GM04503 (cell line): ENCODE data around the gene SMURF2.

Experiments used
- DNase-seq: peaks from one replicate; pipeline ENCODE4 v3.0.0-alpha.2; 2012; ENCODE audit warnings: low read depth

The SMURF2 gene

DNA sequence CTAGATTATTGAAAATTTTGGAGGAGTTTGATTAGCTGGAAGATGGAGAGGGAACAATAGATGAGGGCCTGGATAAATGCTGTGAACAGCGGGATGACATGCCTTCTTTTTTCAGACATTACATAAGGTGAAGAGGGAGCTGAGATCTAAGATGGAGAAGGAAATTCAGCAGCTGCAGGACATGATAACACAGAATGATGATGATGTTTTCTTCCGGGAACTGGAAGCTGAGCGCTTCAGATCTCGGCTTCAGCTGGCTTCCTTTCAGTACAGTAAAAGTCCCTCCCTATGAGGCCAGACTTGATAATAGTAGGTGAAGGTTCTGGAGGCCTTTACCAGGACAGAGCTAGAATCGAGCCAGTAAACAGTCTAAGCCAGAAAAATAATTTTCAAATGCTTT is 124.6 kb downstream of the SMURF2 start:
- no peak for DNase-seq

GRCh38 chr17:64536913-64537312 is 125.2 kb downstream of the SMURF2 start:
- no peak for DNase-seq

DNA sequence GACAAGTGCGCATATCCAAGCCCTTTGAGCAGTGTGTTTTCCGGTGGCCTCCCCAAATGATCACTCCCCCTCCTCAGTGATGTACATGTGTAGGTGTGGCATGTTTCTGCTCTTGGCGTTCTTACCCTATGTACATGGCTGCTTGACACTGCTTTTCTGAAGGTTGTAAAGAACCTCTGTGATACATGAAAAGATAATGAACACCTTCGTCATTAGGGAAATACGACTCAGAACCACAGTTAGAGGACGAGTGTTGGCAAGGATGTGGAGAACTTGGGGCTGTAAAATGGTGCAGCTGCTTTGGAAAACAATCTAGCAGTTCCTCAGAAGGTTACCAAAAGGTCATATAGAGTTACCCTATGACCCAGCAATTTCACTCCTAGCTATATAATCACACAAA is 126.8 kb downstream of the SMURF2 start:
- DNase-seq = no peak

GRCh38 chr17:64534187-64534586 is 127.9 kb downstream of the SMURF2 start:
- DNase-seq = no peak

DNA sequence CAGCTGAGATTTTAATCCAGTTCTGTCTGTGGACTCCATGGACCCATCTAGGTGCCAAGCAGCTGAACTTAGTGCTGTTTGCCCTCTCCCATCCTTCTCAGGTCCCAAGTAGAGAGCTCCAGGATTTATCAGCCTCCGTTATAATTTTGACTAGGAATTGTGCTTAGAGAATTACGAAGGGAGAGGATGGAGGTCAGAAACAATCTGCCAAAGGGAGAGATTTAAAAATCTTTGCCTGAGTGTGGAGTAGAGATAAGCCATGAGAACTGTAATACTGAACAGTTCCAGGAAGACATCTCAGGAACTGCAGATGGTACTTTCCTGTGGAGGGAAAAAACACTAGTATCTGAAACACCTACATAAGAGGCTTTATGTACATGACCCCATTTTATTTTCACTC is 128.3 kb downstream of the SMURF2 start:
- DNase-seq = no peak

GRCh38 chr17:64532409-64532808 is 129.7 kb downstream of the SMURF2 start:
- no peak for DNase-seq

GRCh38 chr17:64531955-64532371 is 130.1 kb downstream of the SMURF2 start:
- peak; percentile 57 for DNase-seq

DNA sequence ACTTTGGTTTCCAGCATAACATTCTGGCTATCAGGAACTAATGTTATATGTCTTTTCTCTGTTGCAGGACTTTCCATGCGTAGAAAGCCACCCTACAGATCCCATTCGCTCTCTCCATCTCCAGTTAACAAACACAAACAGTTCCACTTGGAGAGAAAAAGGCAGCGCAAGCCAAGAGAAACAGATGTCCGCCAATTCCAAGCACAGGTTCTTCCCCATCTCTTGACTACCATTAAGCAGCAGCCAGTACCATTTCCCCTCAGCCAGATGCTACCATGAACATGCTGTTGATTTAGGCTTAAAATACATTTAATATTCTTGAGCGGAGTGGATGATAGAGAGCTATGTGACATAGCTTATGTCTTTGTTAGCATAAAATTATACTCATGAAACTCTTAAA is 132.9 kb downstream of the SMURF2 start:
- DNase-seq = no peak

GRCh38 chr17:64527914-64528313 is 134.2 kb downstream of the SMURF2 start:
- no peak for DNase-seq

DNA sequence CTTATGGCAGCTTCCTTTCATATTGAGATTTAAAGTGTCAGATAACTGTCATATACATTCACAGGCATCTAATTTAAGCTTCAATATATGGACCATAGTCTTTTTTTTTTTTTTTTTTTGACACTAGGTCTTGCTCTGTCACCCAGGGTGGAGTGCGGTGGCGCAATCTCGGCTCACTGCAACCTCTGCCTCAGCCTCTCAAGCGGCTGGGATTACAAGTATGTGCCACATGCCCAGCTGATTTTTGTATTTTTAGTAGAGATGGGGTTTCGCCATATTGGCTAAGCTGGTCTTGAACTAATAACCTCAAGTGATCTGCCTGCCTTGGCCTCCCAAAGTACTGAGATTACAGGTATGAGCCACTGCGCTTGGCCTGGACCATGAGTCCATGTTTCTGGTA is 141.7 kb downstream of the SMURF2 start:
- DNase-seq = no peak

DNA sequence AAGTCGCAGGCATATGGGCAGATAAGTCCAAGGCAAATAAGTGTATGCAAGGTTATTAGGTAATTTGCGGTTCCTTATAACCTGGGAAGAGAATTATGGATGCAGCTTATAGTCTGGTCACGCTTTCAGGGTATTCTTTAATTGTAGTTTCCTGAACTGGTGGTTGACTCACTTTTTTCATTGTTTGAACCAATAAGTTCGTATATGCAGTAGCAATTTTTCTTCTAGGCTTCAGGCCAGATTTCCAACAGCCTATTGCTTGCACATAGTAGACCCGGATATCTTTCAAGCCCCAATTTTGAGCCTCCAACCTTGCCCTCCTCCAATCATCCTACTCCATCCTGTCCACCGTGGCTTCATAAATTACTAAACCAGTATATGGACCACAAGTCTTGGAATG is 142.5 kb downstream of the SMURF2 start:
- DNase-seq = no peak

DNA sequence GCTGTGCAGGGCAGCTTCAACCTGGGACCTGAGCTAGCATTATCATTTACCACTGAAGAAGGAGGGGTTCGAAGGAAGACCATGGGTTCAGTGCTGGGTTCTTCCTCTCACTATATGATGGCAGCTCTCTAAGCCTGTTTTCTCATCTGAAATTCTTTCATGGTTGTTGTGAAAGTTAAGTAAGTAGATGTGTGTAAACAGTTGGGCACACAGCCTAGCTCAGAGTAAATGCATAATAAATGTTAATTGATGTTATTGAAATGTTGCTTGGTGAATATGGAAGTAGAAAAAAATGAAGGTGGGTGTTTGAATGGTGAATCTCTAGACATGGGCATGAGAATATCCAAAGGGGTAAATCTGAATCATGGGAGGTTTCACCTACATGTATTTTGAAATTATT is 146.3 kb downstream of the SMURF2 start:
- no peak for DNase-seq

DNA sequence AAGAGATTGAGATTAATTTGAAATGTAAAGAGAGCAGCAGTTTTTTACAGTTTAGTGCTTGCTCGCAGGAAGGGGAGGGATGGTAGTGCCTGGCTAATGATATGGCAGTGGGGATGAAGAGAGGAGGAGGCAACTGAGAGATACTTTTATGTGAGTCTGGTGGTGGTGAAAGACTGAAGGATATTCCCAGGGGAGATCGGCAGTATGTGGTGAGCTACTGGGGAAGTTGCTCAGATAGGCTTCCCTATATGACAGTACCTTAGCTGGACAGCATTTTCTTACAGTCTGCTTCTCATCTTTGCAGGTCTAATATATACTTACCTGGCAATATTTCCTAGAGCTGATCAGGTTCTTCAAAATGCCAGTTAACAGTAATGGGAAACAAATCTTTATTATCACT is 146.7 kb downstream of the SMURF2 start:
- no peak for DNase-seq

- DNase-seq = no peak
These were observed 152.9 kb downstream of the SMURF2 start for GRCh38 chr17:64509179-64509578.

GRCh38 chr17:64508683-64509082 is 153.4 kb downstream of the SMURF2 start:
- DNase-seq = no peak

- peak; percentile 41 for DNase-seq
These were observed 154.7 kb downstream of the SMURF2 start for GRCh38 chr17:64507413-64507782.

DNA sequence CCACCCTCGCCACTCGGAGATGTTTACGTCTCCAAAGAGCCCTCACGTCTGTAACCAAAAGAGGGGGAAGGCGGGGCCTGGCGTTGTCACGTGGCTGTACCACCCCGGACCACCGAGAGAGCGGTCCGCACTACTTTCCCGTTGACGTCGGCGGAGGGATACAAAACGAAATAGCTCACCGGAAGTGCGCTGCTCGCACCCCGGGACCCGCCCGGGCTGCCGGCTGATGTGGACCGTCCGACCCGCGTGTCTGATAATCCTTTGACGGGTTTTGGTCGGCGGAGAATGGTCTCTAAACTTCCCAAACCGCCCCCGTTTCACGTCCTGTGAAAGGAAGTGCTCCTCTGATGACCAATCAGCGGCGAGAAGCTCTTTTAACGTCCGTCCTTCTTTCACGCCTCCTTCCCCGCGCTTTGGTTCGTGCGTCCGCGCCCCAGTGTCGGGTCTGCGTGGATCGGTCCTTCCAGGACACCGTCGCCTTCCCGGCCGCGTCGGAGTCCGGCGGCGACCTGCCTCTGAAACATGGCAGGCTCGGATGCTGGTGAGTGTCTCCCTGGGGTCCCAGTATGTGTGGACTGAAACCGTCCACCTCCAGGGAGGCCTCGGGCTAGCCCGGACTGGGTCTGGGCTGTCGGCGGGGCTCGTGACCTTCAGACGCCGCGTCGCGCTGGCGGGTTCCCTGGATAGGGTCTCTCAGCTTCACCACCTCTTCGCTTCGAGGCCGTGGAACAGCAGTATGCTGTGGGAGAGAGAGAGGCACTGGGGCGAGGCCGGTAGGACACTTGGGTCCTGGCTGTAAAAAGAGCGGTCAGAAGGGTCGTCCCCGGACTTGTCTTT is 155.3 kb downstream of the SMURF2 start, which contains the start of gene CEP95:
CEP95 (plus strand) TSS at position 402 of the 837 bp plus-strand sequence; CDS start at position 523, 121 bp downstream.
- DNase-seq = peak; percentile 89

GRCh38 chr17:64506201-64506575 is 155.9 kb downstream of the SMURF2 start, which contains the start of gene DDX5:
Gene DDX5 (minus strand): TSS chr17:64506289. CDS start chr17:64506119, 170 bp downstream.
- DNase-seq = peak; percentile 86

- peak; percentile 51 for DNase-seq
These were observed 156.5 kb downstream of the SMURF2 start for GRCh38 chr17:64505340-64506200.

DNA sequence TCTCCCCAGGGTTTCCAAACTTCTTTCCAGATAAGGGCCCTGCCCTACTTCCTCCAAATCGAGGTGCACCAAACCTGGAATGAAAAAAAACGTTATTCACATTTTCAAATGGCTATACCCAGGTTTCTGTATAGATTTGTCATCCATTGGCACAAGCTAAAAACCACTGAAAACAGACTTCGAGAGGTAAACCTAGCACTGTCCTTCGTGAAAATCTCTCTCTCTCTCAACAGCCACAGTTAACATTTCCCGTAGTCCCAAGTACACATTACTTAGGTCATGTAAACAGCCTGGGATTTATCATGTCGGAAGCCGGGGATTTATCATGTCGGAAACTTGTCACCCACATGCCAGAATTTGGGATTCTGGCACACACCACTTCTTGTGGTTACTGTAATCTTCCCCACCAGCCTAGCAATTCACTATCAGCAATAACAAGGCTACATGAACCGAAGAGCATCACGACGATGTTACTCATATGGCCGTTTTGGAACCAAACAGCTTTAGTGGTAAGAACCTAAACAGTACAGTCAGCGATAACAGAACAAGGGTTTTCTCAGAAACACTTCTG is 157.3 kb downstream of the SMURF2 start:
- no peak for DNase-seq

DNA sequence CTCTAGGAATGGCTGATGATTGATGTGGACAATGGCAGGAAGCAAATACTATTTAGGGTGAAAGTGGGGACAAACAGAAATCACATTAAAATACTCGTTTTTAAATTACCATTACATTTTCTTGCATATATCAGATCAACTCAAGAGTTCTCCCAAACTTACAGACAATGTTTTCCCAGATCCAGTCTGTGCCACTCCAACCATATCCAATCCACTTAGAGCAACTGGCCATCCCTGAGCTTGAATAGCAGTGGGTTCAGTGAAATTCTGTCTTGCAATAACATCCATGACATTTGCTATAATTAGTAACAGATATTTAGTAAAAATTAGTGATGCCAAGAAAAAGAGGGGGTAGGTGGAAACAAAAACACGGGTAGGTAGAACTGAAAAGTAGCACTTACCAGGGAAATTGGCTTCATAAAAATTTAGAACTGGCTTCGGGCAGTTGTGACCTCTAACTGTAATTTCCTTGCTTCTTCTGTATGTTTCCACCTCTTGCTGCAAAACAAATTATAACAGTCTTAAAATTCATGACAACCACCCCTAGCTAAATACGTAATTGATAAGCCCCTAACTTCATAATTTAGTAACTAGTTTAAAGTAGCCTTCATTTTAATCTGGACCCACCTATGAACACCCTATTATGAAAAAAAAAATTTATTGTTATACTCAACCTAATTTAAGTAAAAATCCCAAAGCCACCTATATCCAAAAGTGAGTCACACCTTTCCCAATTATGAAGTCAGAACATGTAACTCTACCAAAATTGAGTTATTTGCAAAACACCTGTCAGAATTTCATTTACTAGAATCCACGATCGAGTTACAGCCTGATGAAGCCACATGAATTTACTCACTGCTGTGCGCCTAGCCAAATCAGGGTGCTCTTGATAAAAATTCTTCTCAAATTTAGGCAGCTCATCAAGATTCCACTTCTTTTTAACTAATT is 158.0 kb downstream of the SMURF2 start:
- no peak for DNase-seq
